Colonic mucosa (tissue), 4 donors: ENCODE results near the gene CFAP299. TPM values are rescaled to one million over a fixed set of nuclear protein-coding genes. Genes with fewer than 3 reads are reported as not detected.

Source experiments
- DNase-seq: peaks from one replicate; pipeline ENCODE4 v3.0.0-alpha.2; 2020
- H3K27ac ChIP-seq: fragments of 200-600 bp; one replicate; pipeline ENCODE4 v1.8.0; 2021
- H3K27me3 ChIP-seq: fragments of 200-600 bp; one replicate; pipeline ENCODE4 v1.8.0; 2021
- H3K36me3 ChIP-seq: fragments of 200-600 bp; one replicate; pipeline ENCODE4 v1.8.0; 2021
- H3K4me1 ChIP-seq: fragments of 200-600 bp; one replicate; pipeline ENCODE4 v1.8.0; 2021; ENCODE audit warnings: mild to moderate bottlenecking
- H3K4me3 ChIP-seq: fragments of 200-600 bp; one replicate; pipeline ENCODE4 v1.8.0; 2021
- H3K9ac ChIP-seq, 2 donors: one replicate each; pipeline ENCODE4 v1.7.0; 2013; ENCODE audit warnings: control low read depth in 2 of 2, low read depth in 2 of 2, low read length in 2 of 2
- H3K9me3 ChIP-seq: fragments of 200-600 bp; one replicate; pipeline ENCODE4 v1.8.0; 2021
- intact Hi-C: fragments of 100-400 bp; cut with DNase I; formaldehyde crosslinking; loops from one replicate; pipeline ENCODE4 v1.14.1; 2022
- total RNA-seq, 2 donors: library from RNA; stranded (reverse); fragmentation: NEBNext Ultra II Directional in 1 of 2; extraction: Animal tissue kit (Norgen Biotek cat#: 25700) in 1 of 2; gene quantifications; one replicate each; pipeline ENCODE4 v1.2.1, GENCODE V29; 2021
- TF ChIP-seq, protein P1 (sequence below): fragments of 200-600 bp; IDR thresholded peaks from one replicate; pipeline ENCODE4 v1.8.0; 2022; ENCODE audit warnings: antibody characterized with exemption, mild to moderate bottlenecking
- donor health status: healthy.
- donor health status: DM: no; HTN: no; CAD: no.
- donor health status: DM: no; HTN: no; CAD: no.

Gene CFAP299
- total RNA-seq, 2 donors from 2014 or later, result not detected

DNA sequence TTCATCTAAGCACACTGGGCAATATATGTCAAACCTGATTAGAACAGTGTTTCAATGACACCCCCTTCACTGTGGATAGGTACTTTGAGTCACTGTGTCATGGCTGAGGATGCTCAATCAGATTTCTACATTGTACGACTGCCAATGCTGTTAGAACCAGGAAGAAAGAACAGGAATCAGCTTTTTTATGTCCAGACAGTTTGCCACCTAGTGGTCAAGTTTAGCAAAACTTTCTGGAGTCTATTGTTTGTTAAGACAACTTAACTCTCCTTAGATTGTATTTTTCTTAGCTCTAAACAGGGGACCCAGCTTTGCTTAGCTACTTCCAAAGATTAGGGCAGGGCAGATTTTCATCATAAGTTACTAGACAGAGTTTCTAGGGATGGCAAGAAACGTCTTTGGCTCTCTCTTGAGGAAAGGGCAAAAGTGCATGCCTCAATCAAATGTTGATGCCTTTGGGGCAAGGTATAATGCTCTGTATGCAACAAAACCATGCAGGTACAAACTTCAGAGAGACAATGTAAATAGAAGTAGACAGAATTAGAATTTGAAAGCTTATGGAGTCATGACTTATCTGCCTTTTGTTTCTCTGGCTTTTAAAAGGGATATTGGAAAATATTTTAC, 654.5 kb downstream of the CFAP299 start:
- intact Hi-C loops, result loop anchor here (5.0 kb wide), 1 partner anchor 628 kb away; no protein-coding TSS in a partner anchor
- Histone ChIP-seq H3K9me3 (no peaks in the 10 kb centered on the region), H3K9ac (no peak overlapping the region), H3K27ac (no peak overlapping the region), H3K36me3 (no peaks in the 10 kb centered on the region), H3K4me1 (no peaks in the 10 kb centered on the region), H3K27me3 (no peaks in the 10 kb centered on the region), H3K4me3 (no peak overlapping the region)
- TF ChIP-seq, protein P1, sequence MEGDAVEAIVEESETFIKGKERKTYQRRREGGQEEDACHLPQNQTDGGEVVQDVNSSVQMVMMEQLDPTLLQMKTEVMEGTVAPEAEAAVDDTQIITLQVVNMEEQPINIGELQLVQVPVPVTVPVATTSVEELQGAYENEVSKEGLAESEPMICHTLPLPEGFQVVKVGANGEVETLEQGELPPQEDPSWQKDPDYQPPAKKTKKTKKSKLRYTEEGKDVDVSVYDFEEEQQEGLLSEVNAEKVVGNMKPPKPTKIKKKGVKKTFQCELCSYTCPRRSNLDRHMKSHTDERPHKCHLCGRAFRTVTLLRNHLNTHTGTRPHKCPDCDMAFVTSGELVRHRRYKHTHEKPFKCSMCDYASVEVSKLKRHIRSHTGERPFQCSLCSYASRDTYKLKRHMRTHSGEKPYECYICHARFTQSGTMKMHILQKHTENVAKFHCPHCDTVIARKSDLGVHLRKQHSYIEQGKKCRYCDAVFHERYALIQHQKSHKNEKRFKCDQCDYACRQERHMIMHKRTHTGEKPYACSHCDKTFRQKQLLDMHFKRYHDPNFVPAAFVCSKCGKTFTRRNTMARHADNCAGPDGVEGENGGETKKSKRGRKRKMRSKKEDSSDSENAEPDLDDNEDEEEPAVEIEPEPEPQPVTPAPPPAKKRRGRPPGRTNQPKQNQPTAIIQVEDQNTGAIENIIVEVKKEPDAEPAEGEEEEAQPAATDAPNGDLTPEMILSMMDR, result peak; percentile 48
- peak; percentile 33 for DNase-seq

DNA sequence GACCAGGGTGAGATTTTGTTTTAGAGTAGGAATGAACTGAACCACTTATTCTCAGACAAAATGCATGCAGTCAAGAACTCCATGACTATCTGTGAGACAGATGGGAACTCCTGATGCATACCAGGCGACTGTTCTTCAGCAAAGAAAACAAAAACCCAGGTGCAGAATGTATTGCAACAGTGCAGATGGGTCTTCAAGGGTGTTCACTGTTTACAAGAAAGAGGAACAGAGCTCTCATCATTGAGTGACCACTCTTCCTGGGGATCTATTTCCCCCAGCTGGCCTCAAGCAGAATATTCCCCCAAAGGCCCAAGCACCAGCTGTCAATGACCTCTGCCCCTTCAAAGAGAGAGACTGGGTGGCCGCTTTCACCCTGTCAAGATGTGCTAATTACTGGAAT, 655.3 kb downstream of the CFAP299 start:
- Histone ChIP-seq H3K4me1 (no peaks in the 10 kb centered on the region), H3K9ac (no peak overlapping the region), H3K27me3 (no peaks in the 10 kb centered on the region), H3K9me3 (no peaks in the 10 kb centered on the region), H3K36me3 (no peaks in the 10 kb centered on the region), H3K4me3 (no peak overlapping the region), H3K27ac (no peak overlapping the region)
- intact Hi-C loops, result loop anchor here (5.0 kb wide), 1 partner anchor 629 kb away; no protein-coding TSS in a partner anchor
- TF ChIP-seq, protein P1, result no peak
- DNase-seq, result no peak

DNA sequence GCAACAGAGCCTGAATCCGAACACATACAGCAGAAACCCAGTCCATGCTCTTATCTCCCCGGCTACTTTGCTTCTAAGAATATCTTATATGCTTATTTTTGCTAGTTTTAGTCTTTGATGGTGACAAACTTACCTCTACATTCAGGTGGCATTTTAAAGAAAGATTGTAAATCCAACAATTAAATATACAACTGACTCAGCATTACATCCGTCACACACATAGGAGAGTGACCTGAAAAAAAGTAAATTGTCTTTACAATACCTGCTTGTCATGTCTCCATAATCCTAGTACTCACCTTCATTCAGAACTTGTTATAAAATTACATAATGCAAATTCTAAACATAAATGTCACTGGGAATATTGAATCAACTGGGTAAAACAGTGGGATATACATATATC, 664.4 kb downstream of the CFAP299 start:
- Histone ChIP-seq H3K9ac (no peak overlapping the region), H3K4me3 (no peak overlapping the region), H3K27me3 (no peaks in the 10 kb centered on the region), H3K4me1 (no peaks in the 10 kb centered on the region), H3K9me3 (no peaks in the 10 kb centered on the region), H3K36me3 (no peaks in the 10 kb centered on the region), H3K27ac (no peak overlapping the region)
- no peak for DNase-seq
- intact Hi-C loops, result no loop called here
- TF ChIP-seq, protein P1, result no peak

DNA sequence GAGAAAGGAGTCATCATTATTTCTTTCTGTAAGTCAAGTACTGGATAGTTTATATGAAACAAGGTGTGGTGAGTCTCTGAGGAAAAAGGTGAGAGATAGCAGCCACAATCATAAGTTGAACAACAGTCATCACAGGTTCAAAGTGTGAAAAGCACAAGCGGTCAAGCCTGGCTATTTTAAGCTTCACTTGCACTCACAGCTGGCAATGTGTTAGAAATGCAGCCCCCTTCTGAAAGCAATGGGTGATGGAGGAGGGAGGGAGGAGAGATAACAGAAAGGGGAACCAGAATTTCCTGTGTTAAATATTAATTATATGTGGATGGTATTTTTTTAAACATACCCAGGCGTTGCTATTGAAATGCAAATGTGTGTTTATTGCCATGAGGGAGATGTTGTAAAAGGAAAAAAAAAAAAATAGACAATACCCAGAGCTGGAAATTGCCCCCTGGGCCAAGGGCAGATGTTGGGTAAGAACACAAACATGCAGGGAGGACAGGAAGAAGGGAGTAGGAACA, 668.1 kb downstream of the CFAP299 start:
- no peak for DNase-seq
- no peak overlapping the region for H3K9ac ChIP-seq
- intact Hi-C loops, result no loop called here
- H3K9me3 ChIP-seq, result no peaks in the 10 kb centered on the region
- H3K27ac ChIP-seq, result peak overlapping the region; percentile 12
- TF ChIP-seq, protein P1, result no peak
- no peaks in the 10 kb centered on the region for H3K36me3 ChIP-seq
- H3K27me3 ChIP-seq, result no peaks in the 10 kb centered on the region
- H3K4me1 ChIP-seq, result no peaks in the 10 kb centered on the region
- no peak overlapping the region for H3K4me3 ChIP-seq

DNA sequence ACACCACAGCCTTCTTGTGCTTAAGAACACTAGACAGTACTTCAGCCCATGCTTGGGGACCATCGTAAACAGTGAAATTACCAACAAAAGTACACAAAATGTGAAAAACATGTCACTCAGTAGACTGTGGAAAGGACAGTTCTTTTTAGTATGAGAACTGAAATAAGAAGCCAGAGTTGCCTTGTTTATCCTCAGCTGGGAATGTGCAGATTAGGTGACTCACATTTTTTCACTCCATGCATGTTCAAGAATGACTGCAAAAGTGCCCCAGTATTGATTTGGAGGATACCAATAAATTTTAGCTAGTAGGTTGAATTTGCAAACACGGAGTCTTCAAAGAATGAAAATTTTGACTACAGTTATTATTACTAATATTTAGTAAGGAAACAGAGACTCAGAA, 671.9 kb downstream of the CFAP299 start:
- Histone ChIP-seq H3K27ac (no peak overlapping the region), H3K36me3 (no peaks in the 10 kb centered on the region), H3K4me1 (no peaks in the 10 kb centered on the region), H3K9me3 (no peaks in the 10 kb centered on the region), H3K4me3 (no peak overlapping the region), H3K27me3 (no peaks in the 10 kb centered on the region), H3K9ac (no peak overlapping the region)
- TF ChIP-seq, protein P1, result no peak
- intact Hi-C loops, result no loop called here
- DNase-seq, result no peak

Other genes with a start within 250 kb of the CFAP299 start
- gene PRDM8, start 138.2 kb upstream of the CFAP299 start, total RNA-seq, result 1 to 10 TPM in 1 of 2 donors, under 1 TPM in 1; 0.82 to 1.6 TPM
- gene FGF5, start 69.1 kb upstream of the CFAP299 start, total RNA-seq, result 1 to 10 TPM in 1 of 2 donors, under 1 TPM in 1; 0.30 to 1.5 TPM